ENCODE measurements around the gene SPON2. TPM values are rescaled to one million over a fixed set of nuclear protein-coding genes. Genes with fewer than 3 reads are reported as not detected.
A peak's percentile ranks its signal among the peaks of the same experiment; 100 is the strongest.
"Not testable (repeated sequence)": the region's sequence is repeated elsewhere in the genome, so short reads cannot be mapped to it uniquely, and the experiment has no call there.

SPON2 gene
- total and polyA plus RNA-seq, 8 donors: 3.1 to 45.2 (median 11.0) TPM

DNA sequence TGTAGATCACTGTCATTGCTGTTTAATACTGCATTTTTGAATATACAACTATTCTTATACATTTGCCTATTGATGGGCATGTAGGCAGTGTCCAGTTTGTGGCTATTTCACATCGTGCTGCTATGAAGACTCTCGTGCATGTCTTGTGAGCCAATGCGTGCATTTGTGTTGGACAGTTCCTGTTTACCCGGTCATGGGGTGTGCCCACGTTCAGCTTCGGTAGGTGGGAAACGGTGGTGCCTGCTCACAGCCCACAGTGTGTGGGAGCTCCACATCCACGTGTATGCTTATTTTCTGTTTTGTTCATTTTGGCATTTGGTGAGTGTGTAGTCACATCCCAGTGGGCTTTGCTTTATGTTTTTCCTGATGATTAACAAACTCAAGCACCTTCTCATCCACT, 39.4 kb downstream of the SPON2 start:
- H3K9me3 ChIP-seq: no peaks in the 10 kb centered on the region
- 35 to 40% methylated on average over 8 of the region's 8 CpGs for WGBS, 2 donors
- H3K36me3 ChIP-seq: no peaks in the 10 kb centered on the region
- FAIRE-seq (no peak), DNase-seq (no peak), ATAC-seq (no peak)
- intact Hi-C loops (cut with DNase I): loop anchor here in 2 of 3 donors (10.0 kb wide), 2 partner anchors 112 to 212 kb away; partner anchors contain the start of genes CTBP1 (in 1 of the 2) and UVSSA (in 1 of the 2)
- TF ChIP-seq, protein P1, sequence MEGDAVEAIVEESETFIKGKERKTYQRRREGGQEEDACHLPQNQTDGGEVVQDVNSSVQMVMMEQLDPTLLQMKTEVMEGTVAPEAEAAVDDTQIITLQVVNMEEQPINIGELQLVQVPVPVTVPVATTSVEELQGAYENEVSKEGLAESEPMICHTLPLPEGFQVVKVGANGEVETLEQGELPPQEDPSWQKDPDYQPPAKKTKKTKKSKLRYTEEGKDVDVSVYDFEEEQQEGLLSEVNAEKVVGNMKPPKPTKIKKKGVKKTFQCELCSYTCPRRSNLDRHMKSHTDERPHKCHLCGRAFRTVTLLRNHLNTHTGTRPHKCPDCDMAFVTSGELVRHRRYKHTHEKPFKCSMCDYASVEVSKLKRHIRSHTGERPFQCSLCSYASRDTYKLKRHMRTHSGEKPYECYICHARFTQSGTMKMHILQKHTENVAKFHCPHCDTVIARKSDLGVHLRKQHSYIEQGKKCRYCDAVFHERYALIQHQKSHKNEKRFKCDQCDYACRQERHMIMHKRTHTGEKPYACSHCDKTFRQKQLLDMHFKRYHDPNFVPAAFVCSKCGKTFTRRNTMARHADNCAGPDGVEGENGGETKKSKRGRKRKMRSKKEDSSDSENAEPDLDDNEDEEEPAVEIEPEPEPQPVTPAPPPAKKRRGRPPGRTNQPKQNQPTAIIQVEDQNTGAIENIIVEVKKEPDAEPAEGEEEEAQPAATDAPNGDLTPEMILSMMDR (IDR thresholded peaks at IDR 0.05): no peak
- H3K27ac ChIP-seq: peak overlapping the region in 1 of 4 donors; percentile 66
- no peaks in the 10 kb centered on the region for H3K27me3 ChIP-seq
- peaks cover 10 to 14% (median 13%) of the 10 kb centered on the region in 3 donors for H3K4me1 ChIP-seq
- H3K4me3 ChIP-seq: peak overlapping the region in 2 of 4 donors; percentile 45 to 46

DNA sequence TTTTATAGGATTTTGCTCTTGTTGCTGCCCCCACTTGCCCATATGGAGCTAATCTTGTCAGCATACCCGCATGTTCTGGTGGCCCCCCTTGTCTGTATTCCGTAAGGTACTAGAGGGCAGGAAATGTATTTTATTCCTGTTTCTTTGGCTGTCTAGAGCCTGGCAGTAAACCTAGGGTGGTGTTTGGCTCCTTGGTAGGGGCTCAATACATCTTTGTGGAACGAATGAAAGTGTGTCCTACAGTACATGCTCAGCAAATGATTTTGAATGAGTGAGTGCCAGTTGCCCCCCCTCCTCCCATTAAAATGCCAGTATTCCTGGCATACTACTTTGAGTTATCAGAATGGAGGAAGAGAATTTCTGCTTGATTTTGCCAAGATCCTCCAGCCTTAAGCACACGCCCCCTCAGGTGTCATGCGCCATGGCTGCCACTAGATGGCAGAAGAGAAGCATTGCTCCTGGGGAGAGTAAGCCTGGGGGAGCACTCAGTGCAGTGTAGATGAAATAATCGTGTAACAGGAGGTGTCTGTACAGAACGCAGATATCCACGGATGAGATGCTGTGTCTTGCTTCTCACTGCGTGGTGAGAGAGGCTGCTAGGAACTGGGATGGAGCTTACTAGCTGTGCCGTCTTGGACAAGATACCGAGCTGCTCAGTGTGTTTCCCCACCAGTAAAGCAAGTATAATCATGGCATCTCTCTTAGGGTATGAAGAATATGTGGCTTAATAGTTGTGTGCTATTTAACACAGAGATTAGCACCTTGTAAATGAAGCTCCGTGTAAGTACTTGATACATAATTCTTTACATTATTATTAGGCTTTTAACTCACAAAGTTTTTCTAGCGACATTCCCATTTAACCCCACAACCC, 41.8 kb downstream of the SPON2 start:
- Histone ChIP-seq H3K27me3 (no peaks in the 10 kb centered on the region), H3K4me1 (peaks cover 0 to 13% (median 9%) of the 10 kb centered on the region in 3 donors), H3K27ac (no peak overlapping the region), H3K9me3 (no peaks in the 10 kb centered on the region), H3K4me3 (no peak overlapping the region), H3K36me3 (no peaks in the 10 kb centered on the region)
- ATAC-seq: peak; percentile 78 to 95 (median 86)
- TF ChIP-seq, protein P1 (IDR thresholded peaks at IDR 0.05): peak; percentile 96 to 99 (median 98)
- intact Hi-C loops (cut with DNase I): loop anchor here in 2 of 3 donors (10.0 kb wide), 2 partner anchors 114 to 214 kb away; partner anchors contain the start of genes CTBP1 (in 1 of the 2) and UVSSA (in 1 of the 2)
- peak; percentile 67 to 87 (median 80) for DNase-seq
- 27 to 29% methylated on average over 13 of the region's 13 CpGs for WGBS, 2 donors
- FAIRE-seq: peak; percentile 61

DNA sequence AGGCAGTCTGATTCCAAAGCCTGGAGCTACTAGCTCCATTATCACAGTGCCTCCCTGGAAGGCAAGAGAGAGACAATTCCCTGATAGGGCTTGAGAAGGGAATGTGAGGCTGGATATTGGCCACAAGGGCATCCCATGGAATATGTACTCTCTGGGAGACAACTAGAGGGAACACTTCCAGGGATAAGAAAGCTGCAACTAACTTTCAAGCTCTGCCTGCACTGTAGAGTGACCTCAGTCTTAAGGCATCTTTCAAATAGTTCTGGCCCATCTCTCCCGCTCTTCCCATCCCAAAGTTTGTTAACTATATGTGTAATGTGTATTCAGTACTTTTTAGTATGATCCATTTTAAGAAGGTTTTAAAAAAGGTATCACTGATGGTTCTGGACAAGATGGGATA, 45.9 kb downstream of the SPON2 start:
- intact Hi-C loops (cut with DNase I): no loop called here
- ATAC-seq: no peak
- H3K36me3 ChIP-seq: peaks cover 0 to 1% (median 0%) of the 10 kb centered on the region in 3 donors
- H3K4me3 ChIP-seq: no peak overlapping the region
- 87 to 92% methylated on average over 1 of the region's 1 CpG for WGBS, 2 donors
- no peaks in the 10 kb centered on the region for H3K9me3 ChIP-seq
- H3K27me3 ChIP-seq: no peaks in the 10 kb centered on the region
- TF ChIP-seq, protein P1 (IDR thresholded peaks at IDR 0.05): no peak
- peaks cover 0 to 9% (median 9%) of the 10 kb centered on the region in 3 donors for H3K4me1 ChIP-seq
- DNase-seq: no peak
- H3K27ac ChIP-seq: no peak overlapping the region
- FAIRE-seq: no peak

DNA sequence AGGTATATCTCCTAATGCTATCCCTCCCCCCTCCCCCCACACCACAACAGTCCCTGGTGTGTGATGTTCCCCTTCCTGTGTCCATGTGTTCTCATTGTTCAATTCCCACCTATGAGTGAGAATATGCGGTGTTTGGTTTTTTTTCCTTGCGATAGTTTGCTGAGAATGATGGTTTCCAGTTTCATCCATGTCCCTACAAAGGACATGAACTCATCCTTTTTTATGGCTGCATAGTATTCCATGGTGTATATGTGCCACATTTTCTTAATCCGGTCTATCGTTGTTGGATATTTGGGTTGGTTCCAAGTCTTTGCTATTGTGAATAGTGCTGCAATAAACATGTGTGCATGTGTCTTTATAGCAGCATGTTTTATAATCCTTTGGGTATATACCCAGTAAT, 46.9 kb downstream of the SPON2 start:
- DNase-seq; intact Hi-C loops (cut with DNase I); H3K27me3 ChIP-seq; H3K9me3 ChIP-seq; H3K36me3 ChIP-seq; ATAC-seq; H3K4me1 ChIP-seq; H3K27ac ChIP-seq; FAIRE-seq; H3K4me3 ChIP-seq: not testable (repeated sequence)
- WGBS, 2 donors: 90 to 95% methylated on average over 4 of the region's 4 CpGs

DNA sequence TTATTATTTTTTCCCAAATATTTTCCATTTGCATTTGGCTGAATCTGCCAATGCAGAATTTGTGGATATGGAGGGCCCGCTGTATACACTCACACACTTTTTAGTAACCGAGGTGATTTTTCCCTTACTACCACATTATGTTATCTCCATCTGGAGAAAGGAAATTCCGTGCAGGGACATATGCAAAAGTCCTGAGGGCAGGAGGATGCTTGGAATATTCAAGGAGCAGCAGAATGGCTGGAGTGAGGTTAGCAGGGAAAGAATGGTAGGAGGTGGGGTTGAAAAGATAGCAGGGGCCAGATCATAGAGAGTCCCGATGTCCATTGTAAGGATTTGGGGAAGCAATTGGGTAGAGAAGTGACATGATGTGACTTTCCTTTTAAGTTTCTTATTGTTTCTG, 47.6 kb downstream of the SPON2 start:
- ATAC-seq: no peak
- Histone ChIP-seq H3K27ac (no peak overlapping the region), H3K4me3 (no peak overlapping the region), H3K27me3 (no peaks in the 10 kb centered on the region), H3K36me3 (peaks cover 0 to 5% (median 0%) of the 10 kb centered on the region in 3 donors), H3K4me1 (no peaks in the 10 kb centered on the region), H3K9me3 (no peaks in the 10 kb centered on the region)
- DNase-seq: no peak
- FAIRE-seq: no peak
- 82 to 85% methylated on average over 4 of the region's 4 CpGs for WGBS, 2 donors
- intact Hi-C loops (cut with DNase I): no loop called here
- TF ChIP-seq, protein P1 (IDR thresholded peaks at IDR 0.05): no peak

Measured in pancreas (tissue), 10 donors.